Measurements from ENCODE around the gene CRADD.
A peak's percentile ranks its signal among the peaks of the same experiment; 100 is the strongest.
"Not testable (repeated sequence)": the region's sequence is repeated elsewhere in the genome, so short reads cannot be mapped to it uniquely, and the experiment has no call there.

The CRADD gene

DNA sequence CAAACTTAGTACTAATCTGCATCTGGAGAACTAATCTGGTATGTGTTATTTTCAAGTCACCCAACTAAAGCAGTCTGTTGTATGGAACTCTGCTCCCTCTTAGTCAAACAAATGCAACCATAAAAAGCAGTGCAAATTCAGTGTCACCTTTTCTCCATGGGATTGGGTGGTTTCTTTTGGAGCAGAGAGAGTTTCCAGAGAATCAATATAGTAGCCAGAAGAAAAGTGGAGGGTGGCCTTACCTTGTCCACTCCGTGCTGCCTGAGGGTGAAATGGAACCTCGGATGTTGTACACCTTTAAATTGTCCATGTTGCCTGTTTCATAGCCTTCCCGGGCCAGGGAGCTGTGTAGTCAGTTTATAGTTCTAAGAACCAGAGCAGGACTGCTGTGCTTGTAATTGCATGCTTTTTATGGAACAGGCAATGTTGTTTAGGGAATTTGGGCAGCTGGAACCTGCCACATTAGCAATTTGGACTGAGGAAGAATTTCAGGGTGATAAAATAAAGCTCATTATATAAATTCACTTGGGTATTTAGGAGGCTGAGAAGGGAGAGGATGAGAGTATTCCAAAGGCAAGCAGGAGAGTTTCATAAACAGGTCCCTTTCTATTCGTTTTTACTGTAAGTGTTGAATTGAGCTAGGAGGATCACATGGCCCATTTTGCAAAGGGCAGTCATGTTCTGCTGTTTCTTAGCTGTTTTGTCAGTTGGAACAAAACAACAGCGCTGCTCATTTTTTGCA lies 60.5 kb downstream of the CRADD start:
- DNase-seq (ENCODE audit: low spot score): no peak

DNA sequence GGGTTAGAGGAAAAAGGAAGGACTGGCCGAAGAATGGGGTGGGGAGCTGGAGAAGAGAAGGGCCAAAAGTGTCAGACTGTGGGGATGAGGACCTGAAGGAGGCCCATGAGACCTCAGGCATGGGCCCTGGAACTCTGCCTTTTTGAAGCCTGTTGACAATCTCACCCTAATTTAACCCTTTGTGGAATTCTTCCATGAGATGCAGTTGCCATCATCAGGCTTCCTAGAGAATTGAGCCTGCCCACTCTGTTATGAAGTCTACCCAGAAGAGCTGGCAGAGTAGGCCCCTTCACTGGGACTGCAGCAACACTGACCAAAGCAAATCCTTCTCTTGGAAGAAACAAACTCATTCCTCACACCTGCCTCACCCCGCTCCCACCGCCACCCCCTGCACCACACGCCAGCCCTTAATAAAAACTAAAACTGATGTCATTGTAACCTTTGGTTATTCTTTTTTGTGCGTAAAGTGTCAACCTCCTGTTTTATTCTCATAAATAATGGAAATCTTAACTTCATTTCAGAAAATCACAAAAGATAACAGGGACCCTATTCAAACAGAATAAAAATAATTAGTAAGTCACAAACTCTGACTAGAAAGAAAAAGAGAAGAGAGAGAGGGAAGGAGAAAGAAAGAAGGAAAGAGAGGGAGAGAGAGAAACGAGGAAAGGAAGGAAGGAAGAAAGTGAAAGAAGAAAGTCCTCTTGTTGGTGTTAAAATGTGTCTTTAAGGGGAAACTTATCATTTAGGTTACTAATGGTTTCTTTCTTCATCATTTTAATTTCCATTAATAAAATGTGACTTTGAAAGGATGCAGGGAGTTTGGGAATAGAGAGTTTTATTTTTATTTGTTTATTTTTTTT lies 61.3 kb downstream of the CRADD start:
- DNase-seq (ENCODE audit: low spot score): no peak

DNA sequence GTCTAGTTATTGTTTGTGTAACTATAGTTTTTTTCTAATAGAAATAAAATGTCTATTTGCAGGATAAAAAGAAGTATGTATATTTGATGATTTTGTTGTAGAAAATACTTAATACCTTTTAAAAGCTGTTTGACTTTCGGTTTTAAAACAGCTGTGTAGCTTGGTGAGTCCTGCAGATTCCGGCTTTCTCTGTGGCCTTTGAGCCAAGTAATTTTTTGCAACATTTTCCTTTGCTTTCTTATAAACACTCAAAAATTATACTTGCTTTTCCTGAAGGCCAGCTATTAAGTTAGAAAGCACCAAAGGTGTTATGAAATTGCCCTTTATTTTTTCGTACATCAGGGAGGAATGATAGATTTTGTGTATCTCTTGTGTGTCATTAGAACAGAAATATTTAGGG lies 63.6 kb downstream of the CRADD start:
- DNase-seq (ENCODE audit: low spot score): no peak

DNA sequence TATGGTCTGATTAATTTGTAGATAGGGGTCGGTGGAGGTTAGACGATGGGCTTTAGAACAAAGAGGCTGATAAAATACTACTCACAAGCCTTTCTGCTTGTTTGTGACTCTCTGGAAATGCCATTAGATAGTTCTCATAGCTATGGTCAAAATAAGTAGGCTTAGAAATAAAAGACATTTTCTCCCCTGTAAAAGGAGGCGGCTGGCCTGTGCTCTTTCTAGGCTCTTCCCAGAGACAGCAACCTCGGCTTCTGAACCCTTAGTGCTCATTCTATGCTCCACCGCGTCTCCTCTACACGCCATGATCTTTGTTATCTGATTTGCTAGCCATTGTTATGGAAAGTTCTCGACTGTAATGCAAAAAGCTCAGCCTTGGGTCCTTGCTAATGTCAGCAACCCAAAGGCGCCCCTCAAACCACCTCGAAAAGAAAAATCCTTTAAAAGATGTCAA lies 64.5 kb downstream of the CRADD start:
- DNase-seq (ENCODE audit: low spot score): no peak

DNA sequence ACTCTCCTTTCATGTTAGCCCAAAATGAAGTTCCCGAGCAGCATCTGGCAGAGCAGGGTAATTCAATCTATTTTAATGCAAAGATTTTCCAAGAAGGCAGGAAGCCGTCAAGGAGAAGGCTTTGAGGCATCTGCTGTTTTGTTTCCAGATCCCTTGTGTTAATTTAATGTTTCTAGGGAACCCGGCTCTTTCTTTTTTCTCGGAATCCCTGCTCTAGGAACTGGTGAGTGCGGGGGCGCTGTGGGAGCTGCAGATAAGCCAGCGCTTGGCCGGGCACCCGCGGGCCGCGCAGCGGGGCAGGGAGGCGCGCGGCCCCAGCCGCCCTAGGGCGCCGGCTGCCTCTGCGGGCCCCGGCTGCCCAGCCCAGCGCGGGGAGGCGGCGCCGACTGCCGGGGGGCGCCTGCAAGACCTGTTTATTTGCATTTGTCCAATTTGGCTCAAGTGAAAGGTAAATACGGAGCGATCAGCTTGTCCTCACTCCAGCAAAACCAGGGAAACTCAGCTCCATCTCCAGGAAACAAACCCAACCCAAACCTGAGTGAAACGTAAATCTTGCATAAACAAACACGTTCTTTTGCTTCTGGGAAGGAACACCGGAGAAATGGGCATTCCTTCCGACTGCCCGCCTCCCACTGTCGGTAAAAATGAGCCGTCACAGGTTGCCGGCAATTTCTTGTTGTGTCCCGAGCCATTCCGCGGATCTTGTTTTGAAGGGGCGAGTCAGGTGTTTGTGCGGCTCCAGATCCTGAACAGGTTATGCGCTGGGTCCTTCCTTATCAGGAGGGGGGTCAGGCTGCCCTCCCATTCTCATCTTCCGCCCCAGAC lies 65.1 kb downstream of the CRADD start:
- DNase-seq (ENCODE audit: low spot score): peak; percentile 62

DNA sequence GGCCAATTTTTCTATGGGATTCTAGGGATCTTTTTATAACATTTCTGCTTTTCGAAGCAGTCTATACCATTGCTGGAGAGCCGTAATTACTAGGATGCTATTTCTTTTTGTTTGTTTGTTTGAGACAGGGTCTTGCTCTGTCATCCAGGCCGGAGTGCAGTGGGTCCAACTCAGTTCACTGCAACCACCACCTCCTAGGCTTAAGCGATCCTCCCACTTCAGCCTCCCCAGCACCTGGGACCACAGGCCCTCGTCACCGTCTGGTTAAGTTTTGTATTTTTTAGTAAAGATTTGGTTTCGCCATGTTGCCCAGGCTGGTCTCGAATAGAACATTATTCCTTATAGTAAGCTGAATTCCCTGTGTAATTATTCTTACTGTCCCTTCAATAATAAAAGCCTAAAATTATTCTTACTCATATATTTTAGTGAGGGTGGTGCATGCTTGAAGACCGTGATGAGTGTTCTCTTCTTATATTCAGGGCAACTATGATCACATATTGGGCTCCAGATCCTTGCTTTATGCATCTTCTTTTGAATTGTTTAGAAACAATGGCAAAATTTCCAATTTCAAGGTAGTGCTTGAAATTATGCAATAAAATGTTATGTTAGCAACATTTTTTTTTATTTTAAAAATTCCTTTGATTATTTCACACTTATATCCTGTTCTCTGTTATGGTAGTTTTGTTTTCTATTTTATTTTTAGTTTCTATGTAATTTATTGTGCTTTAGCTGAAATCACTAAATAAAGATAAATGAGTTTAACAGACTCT lies 66.2 kb downstream of the CRADD start:
- DNase-seq (ENCODE audit: low spot score): no peak

DNA sequence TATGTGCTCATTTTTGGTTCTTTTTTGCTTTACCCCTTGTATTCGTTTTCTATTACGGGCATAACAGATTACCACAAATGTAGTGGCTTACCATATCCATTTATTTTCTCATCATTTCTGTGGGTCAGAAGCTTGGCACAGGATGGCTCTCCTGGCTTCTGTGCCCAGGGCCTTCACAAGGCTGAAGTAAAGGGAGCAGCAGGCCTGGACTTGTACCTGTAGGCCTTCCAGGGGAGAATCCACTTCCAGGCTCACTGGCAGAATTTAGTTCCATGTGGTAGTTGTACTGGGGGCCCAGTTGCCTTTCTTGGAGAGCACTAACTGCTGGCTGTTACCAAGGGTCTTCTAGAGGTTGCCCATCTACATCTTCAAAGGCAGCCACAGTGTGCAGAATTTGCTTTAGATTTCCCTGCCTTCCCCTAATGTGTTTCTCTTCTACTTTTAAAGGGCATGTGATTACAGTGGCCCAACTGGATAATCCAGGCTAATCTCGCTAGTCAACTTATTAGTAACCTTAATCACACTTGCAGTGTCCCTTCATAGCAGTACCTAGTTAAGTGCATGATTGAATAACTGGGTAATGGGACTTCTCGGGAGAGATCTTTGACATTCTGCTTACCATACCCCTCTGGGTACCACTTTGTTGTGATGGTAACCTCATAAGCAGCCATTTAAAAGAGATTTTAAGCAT lies 67.0 kb downstream of the CRADD start:
- no peak for DNase-seq (ENCODE audit: low spot score)

DNA sequence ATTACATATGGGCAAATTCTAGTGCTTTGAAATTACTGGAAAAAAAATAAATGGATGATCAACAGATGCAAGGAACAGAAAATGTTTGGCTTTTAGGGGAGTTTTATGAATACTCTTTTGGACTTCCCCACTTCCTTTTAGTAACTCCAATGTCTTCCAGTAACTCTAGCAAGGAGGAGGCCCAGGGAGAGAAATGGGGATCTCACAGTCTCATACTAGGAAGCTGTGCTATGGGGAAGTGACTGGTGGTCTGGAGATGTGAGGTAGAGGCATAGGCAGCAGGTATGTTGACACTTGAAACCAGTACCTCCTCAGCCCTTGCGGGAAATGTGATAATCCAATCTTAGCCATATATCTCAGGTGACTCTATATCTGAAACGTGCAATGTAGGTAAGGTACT lies 68.1 kb downstream of the CRADD start:
- no peak for DNase-seq (ENCODE audit: low spot score)

DNA sequence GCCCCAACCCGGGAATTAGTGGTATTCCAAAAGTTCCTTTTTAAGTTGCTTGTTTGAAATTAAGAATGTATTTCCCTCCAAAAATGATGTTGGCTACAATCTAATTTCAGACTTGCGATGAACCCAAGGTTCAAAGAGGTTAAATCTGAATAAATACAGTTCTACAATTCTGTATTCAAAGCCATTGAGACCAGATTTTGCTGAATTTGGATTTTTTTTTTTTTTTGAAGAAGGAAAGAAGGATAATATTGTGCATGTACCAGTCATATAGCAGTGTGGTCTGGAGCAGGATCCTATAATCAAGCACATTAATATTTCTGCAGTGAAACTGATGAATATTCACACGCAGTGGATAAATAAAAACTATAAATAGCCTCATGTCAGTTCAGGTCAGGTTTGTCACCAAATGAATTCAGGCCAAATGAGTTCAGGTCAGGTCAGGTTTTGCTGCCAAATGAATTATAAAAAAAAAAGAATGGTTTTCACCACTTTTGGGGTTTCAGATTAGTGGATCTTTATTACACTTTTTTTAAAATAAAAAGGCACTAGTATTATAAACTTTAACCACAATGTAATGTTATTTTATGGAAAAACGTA lies 69.5 kb downstream of the CRADD start:
- no peak for DNase-seq (ENCODE audit: low spot score)

DNA sequence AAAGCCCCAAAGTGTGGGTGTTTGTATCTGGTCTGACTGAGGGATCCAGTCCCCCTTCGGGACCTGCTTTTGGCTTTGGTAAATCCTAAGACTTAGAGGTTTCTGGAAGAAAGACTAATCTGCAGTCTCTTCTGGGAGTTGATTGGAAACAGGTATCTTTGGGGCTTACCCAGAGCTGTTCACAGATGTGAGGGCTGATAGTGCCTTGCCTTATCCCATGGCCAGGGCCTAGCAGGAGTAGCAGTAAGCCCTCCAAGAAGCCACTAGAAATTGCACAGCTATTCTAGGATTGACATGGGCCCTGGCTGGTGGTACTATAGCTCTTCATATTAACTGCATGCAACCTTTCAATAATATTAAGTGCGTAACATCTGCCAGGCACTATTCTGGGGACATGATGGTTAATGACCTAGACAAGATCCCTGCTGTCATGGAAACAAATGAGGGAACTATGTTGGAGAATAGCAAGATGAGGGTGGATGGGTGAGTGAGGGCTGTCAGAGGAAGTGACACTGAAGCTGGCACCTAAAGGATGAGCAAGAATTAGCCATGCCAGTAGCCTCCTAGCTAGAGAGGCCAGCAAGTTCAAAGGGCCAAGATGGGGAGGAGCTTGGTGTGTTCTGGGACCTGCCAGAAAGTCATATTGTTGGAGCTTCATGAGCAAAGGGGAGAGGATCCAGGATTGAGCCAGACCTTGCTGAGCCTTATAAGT lies 71.7 kb downstream of the CRADD start:
- DNase-seq (ENCODE audit: low spot score): no peak

DNA sequence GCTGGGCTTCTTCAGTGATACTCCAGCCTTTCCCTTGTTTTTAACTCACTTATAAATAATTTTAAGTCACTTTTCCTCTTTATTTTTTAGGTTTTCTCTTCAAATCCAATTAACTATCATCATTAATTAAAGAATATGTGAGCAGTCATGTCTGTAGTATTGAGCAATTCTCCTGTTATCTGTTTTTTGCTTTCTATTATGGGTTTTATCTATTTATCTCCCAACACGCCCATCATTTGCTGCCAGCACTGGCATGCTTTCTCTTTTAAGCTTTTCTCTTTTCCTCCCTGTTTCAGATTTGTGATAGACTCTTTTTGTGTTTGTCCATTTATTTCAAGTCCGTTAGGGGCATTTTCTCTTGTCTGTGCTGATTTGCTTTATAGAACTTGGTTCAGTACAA lies 72.3 kb downstream of the CRADD start:
- no peak for DNase-seq (ENCODE audit: low spot score)

DNA sequence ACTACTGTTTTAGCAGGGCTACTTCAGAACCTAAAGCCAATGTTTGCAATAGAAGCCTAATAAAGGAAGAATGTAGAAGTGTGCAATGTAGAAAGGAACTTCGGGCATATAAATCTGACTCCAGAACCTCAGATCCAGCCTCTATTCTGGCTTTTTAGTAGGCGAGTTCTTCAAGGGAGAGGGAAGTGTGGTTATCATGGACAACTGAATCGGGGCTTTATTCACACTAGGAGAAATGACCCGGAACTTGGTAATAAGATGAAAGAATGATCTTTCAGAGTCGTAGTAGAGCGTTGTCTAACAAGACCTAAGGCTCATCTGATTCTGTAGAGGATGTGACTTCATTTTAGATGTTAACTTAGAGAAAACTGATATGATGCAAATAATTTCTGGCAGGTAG lies 72.9 kb downstream of the CRADD start:
- no peak for DNase-seq (ENCODE audit: low spot score)

DNA sequence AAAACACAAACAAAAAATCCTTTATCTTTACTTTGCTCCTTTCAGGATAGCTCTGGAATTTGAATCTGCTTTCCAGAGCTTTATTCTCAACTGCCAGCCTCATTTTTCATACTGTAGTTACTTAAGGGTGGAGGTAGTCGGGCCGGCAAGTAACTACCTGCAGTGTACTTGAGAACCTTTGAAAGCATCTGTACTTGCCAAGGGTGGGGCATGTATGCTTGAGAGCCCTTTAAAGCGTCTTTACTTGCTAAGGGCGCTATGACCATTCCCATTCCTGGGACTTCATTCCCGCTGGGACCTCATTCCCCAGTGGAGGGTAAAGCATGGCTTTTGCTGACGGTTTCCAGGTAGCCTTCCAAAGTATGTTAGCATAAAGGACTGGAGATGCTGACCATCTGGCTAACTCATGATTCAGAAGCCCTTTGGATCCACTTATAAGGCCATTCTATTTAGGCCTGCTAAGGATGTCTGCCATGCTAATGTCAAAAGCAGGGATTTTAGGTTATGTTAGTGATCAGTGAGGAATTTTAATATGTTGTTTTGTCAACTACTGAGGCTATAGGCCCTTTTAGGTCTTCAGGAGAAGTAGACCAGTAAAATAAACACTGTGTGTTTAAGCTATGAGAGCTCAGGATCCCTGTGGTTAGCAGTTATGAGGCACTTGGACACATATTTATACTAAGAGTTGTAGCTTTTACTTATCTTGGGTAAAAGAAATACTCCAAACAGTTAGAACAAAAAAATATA lies 74.9 kb downstream of the CRADD start:
- no peak for DNase-seq (ENCODE audit: low spot score)

DNA sequence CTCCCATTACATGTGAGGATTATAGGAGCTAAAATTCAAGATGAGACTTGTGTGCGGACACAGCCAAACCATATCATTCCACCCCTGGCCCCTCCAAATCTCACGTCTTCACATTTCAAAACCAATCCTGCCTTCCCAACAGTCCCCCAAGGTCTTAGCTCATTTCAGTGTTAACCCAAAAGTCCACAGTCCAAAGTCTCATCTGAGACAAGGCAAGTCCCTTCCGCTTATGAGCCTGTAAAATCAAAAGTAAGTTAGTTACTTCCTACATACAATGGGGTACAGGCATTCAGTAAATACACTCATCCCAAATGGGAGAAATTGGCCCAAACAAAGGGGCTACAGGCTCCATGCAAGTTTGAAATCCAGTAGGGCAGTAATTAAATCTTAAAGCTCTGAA lies 76.1 kb downstream of the CRADD start:
- no peak for DNase-seq (ENCODE audit: low spot score)

DNA sequence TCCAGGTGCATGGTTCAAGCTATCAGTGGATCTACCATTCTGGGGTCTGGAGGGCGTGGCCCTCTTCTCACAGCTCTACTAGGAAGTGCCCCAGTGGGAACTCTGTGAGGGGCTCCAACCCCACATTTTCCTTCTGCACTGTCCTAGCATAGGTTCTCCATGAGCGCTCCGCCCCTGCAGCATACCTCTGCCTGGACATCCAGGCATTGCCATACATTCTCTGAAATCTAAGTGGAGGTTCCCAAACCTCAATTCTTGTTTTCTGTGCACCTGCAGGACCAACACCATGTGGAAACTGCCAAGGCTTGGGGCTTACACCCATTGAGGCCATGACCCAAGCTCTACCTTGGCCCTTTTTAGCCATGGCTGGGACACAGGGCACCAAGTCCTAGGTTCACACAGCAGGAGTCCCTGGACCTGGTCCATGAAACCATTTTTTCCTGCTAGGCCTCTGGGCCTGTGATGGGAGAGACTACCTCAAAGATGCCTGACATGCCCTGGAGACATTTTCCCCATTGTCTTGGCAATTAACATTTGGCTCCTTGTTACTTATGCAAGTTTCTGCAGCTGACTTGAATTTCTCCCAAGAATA lies 76.8 kb downstream of the CRADD start:
- no peak for DNase-seq (ENCODE audit: low spot score)

DNA sequence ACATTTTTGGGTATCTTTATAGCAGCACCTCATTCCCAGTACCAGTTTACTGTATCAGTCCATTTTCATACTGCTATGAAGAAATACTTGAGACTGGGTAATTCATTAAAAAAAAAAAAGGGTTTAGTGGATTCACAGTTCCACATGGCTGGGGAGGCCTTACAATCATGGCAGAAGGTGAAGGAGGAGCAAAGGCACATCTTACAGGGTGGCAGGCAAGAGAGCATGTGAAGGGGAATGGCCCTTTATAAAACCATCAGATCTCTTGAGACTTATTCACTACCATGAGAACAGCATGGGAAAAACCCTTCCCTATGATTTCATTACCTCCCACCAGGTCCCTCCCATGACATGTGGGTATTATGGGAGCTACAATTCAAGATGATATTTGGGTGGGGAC lies 77.7 kb downstream of the CRADD start:
- not testable (repeated sequence) for DNase-seq (ENCODE audit: low spot score)

DNA sequence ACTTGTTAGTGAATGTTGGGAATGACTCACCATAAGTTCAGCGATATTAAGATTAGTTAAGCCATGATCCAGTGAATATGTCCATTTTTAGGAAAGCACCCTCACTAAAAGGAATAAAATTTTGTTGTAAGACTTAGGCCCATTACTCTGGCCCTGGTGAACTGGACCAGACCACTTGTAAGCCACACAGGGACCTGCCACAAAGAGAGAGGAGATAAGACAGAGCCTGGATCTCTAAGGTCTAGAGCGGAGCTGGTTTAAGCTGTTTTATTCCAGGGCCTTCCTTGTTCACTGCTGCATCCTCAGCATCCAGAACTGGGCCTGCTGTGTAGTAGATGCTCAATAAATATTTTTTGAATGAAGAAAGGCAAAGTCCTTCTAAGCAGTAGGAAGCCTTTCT lies 79.1 kb downstream of the CRADD start:
- DNase-seq (ENCODE audit: low spot score): no peak

DNA sequence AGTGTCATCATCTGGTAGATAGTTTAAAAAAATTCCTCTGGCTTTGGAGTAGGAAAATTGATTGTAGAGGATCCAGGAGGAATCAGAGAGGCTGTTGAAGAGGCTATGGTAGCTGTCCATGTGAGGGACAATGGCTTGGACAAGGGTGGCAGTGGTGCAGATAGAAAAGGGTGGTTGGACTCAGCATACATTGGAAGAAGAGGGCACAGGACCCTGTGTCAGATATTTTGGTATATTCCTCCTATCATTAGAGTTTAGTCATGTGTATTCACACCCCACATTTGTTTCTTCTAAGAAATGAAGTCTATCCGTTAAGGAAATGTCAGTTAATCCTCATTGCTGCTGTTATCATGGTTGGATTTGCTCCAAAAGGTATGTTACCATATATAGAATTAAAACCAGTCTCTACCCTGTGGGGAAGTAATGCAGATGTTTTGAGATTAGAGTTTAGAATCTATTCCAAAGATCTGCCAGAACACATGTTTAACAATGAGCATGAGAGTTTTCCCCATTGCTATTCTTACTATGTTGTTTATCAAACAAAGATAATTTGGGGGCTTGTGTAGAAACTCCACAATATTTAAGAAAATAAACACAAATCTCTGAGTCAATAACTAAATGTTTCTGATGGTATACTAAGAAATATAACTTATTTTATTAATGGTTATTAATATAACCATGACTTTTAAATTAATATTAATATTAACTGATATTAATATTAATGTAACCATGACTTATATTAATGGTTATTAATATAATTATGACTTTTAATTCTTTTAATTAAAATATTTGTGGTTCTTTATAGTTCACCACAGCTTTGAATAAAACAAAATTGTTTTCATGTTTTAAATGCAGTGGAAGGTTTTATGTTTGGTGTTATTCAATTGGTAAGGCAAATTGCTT lies 80.9 kb downstream of the CRADD start:
- DNase-seq (ENCODE audit: low spot score): no peak

All from SW480 (cell line).